HepG2 (cell line): ENCODE results near the gene WDR35. TPM values are rescaled to one million over a fixed set of nuclear protein-coding genes. Genes with fewer than 3 reads are reported as not detected.
A peak's percentile ranks its signal among the peaks of the same experiment; 100 is the strongest.

Experiments
- ARID3A ChIP-seq: IDR thresholded peaks from 2 replicates; pipeline ENCODE4 v1.6.1; 2012; ENCODE audit warnings: low read depth, low read length, improper control_type of control experiment
- HOMEZ ChIP-seq: IDR thresholded peaks from 2 replicates; pipeline ENCODE4 v1.6.1; 2016; ENCODE audit warnings: low read depth
- HOXA5 ChIP-seq: sonication (generic); formaldehyde crosslinking; IDR thresholded peaks from 2 replicates; pipeline ENCODE4 v1.4.0; 2020; ENCODE audit warnings: missing genetic modification reagents
- MIXL1 ChIP-seq: IDR thresholded peaks from 2 replicates; pipeline ENCODE4 v1.6.1; 2016
- PHF21A ChIP-seq: sonication (generic); formaldehyde crosslinking; IDR thresholded peaks from 2 replicates; pipeline ENCODE4 v1.5.0; 2020; ENCODE audit warnings: mild to moderate bottlenecking, missing genetic modification reagents
- RAD21 ChIP-seq: fragments of 450-650 bp; formaldehyde crosslinking; IDR thresholded peaks from 2 replicates; pipeline ENCODE4 v1.5.0; 2020; ENCODE audit warnings: mild to moderate bottlenecking
- RXRB ChIP-seq: IDR thresholded peaks from 2 replicates; pipeline ENCODE4 v1.6.1; 2016; ENCODE audit warnings: borderline replicate concordance, missing genetic modification reagents, missing compliant biosample characterization
- SMAD1 ChIP-seq: sonication (generic); formaldehyde crosslinking; IDR thresholded peaks from 2 replicates; pipeline ENCODE4 v1.4.0; 2020; ENCODE audit warnings: missing genetic modification reagents, low read depth, mild to moderate bottlenecking, borderline replicate concordance
- SMC3 ChIP-seq: IDR thresholded peaks from 2 replicates; pipeline ENCODE4 v1.6.1; 2011; ENCODE audit warnings: low read length, improper control_type of control experiment
- STAG1 ChIP-seq: sonication (generic); formaldehyde crosslinking; IDR thresholded peaks from 2 replicates; pipeline ENCODE4 v1.4.0; 2020; ENCODE audit warnings: missing genetic modification reagents
- ZBTB20 ChIP-seq: sonication (generic); formaldehyde crosslinking; IDR thresholded peaks from 2 replicates; pipeline ENCODE4 v1.8.1; 2023; ENCODE audit warnings: missing genetic modification reagents, low read depth, mild to moderate bottlenecking, borderline replicate concordance
- ZKSCAN8 ChIP-seq: IDR thresholded peaks from 2 replicates; pipeline ENCODE4 v1.6.1; 2016; ENCODE audit warnings: borderline replicate concordance, missing genetic modification reagents, missing compliant biosample characterization
- ZNF251 ChIP-seq: sonication (generic); formaldehyde crosslinking; IDR thresholded peaks from 2 replicates; pipeline ENCODE4 v1.9.0; 2021; ENCODE audit warnings: mild to moderate bottlenecking, missing genetic modification reagents
- ZNF337 ChIP-seq: sonication (generic); formaldehyde crosslinking; IDR thresholded peaks from 2 replicates; pipeline ENCODE4 v1.5.1; 2020; ENCODE audit warnings: missing genetic modification reagents, low read depth, mild to moderate bottlenecking, borderline replicate concordance
- ZNF362 ChIP-seq: sonication (generic); formaldehyde crosslinking; IDR thresholded peaks from 2 replicates; pipeline ENCODE4 v1.4.0; 2020; ENCODE audit warnings: missing genetic modification reagents, mild to moderate bottlenecking, borderline replicate concordance
- polyA plus RNA-seq, 8 experiments: library from polyadenylated mRNA; depleted of rRNA in 3 of 8; stranded (reverse) in 7 of 8; unstranded in 1 of 8; fragments of >200 nt; fragmentation: Illumina TruSeq in 4 of 8; extraction: Trizol in 4 of 8; gene quantifications; 2 replicates each; pipeline versions ENCODE4 v1.2.1 to v1.2.3, GENCODE V29; 2011 to 2016; ENCODE audit warnings: low read depth in 4 of 8, missing spikeins in 1 of 8, mixed read lengths in 1 of 8; ENCODE audit not compliant: insufficient read depth in 1 of 8
- total RNA-seq, 5 experiments: library from RNA; depleted of rRNA; stranded (reverse); fragments of >200 nt; fragmentation: Illumina TruSeq; extraction: Trizol; gene quantifications; 2 replicates each; pipeline ENCODE4 v1.2.3, GENCODE V29; 2016; ENCODE audit warnings: low read depth in 1 of 5
- TF ChIP-seq, protein P1 (sequence below): IDR thresholded peaks from 2 replicates; pipeline ENCODE4 v1.6.1; 2016; ENCODE audit warnings: missing genetic modification reagents, missing compliant biosample characterization

Gene WDR35
- total and polyA plus RNA-seq, 2 of the 13 experiments (the other 11 are each of a cell fraction or from before 2014, with no cell fraction given) = 11.1 to 19.6 TPM

GRCh38 chr2:20015482-20016083 is 25.7 kb upstream of the WDR35 start (continued):
- TF ChIP-seq SMC3 (peak; percentile 89), ZBTB20 (no peak), PHF21A (CRISPR knock-in tag) (peak; percentile 43; the same call in 1 of the 2 replicates), ARID3A (peak; percentile 78), RAD21 (CRISPR knock-in tag) (peak; percentile 70), ZNF251 (no peak), ZKSCAN8 (no peak), RXRB (0 out of 2 replicates have a peak, but pooled peaks have one; percentile 22), MIXL1 (peak; percentile 27; the same call in 1 of the 2 replicates), HOMEZ (0 out of 2 replicates have a peak, but pooled peaks have one; percentile 22), STAG1 (CRISPR knock-in tag) (peak; percentile 76), HOXA5 (peak; percentile 23; the same call in 1 of the 2 replicates), SMAD1 (CRISPR knock-in tag) (no peak), ZNF362 (CRISPR knock-in tag) (peak; percentile 57; the same call in 1 of the 2 replicates), ZNF337 (CRISPR knock-in tag) (peak; percentile 21; the same call in 1 of the 2 replicates)
- TF ChIP-seq, protein P1, sequence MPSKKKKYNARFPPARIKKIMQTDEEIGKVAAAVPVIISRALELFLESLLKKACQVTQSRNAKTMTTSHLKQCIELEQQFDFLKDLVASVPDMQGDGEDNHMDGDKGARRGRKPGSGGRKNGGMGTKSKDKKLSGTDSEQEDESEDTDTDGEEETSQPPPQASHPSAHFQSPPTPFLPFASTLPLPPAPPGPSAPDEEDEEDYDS = 0 out of 2 replicates have a peak, but pooled peaks have one; percentile 17
